GM21619 (cell line): ENCODE results near the gene GRIA4.
"Not testable (repeated sequence)": the region's sequence is repeated elsewhere in the genome, so short reads cannot be mapped to it uniquely, and the experiment has no call there.

Source experiments
- ATAC-seq: cut with Tn5 transposase; IDR thresholded peaks from one replicate; pipeline ENCODE4 v1.9.1; 2021; ENCODE audit not compliant: unreplicated experiment

The GRIA4 gene

GRCh38 chr11:105718641-105719040 is 108.8 kb downstream of the GRIA4 start:
- no peak for ATAC-seq

- peak; percentile 92 for ATAC-seq
Observed at GRCh38 chr11:105719073-105719822, 109.4 kb downstream of the GRIA4 start.

GRCh38 chr11:105720096-105720495 is 110.2 kb downstream of the GRIA4 start:
- no peak for ATAC-seq

- ATAC-seq: no peak
Observed at GRCh38 chr11:105723269-105723668, 113.4 kb downstream of the GRIA4 start.

GRCh38 chr11:105732611-105733010 is 122.7 kb downstream of the GRIA4 start:
- ATAC-seq: no peak

GRCh38 chr11:105734426-105734825 is 124.6 kb downstream of the GRIA4 start:
- ATAC-seq: no peak

GRCh38 chr11:105738251-105738650 is 128.4 kb downstream of the GRIA4 start:
- ATAC-seq: no peak

- ATAC-seq: no peak
Observed at GRCh38 chr11:105738986-105739795, 129.3 kb downstream of the GRIA4 start.

GRCh38 chr11:105740164-105740903 is 130.5 kb downstream of the GRIA4 start:
- peak; percentile 98 for ATAC-seq

- ATAC-seq: no peak
Observed at GRCh38 chr11:105741488-105742020, 131.7 kb downstream of the GRIA4 start.

- ATAC-seq: no peak
Observed at GRCh38 chr11:105754260-105754659, 144.4 kb downstream of the GRIA4 start.

GRCh38 chr11:105754716-105755115 is 144.8 kb downstream of the GRIA4 start:
- no peak for ATAC-seq

- ATAC-seq: no peak
Observed at GRCh38 chr11:105757107-105757506, 147.2 kb downstream of the GRIA4 start.

GRCh38 chr11:105763594-105763993 is 153.7 kb downstream of the GRIA4 start:
- no peak for ATAC-seq

GRCh38 chr11:105767931-105768330 is 158.1 kb downstream of the GRIA4 start:
- no peak for ATAC-seq

- no peak for ATAC-seq
Observed at GRCh38 chr11:105769627-105770026, 159.8 kb downstream of the GRIA4 start.

- not testable (repeated sequence) for ATAC-seq
Observed at GRCh38 chr11:105773452-105773851, 163.6 kb downstream of the GRIA4 start.

- no peak for ATAC-seq
Observed at GRCh38 chr11:105774899-105775298, 165.0 kb downstream of the GRIA4 start.

GRCh38 chr11:105780781-105781525 is 171.1 kb downstream of the GRIA4 start:
- no peak for ATAC-seq

GRCh38 chr11:105781807-105782206 is 171.9 kb downstream of the GRIA4 start:
- ATAC-seq: no peak

GRCh38 chr11:105783216-105783615 is 173.3 kb downstream of the GRIA4 start:
- no peak for ATAC-seq
